PFSK-1 (cell line): Measurements from ENCODE around the gene KANK4.

Experiments
- FOXP2 ChIP-seq: optimal IDR thresholded peaks from 2 replicates; pipeline ENCODE3; 2011; ENCODE audit warnings: borderline replicate concordance, control low read depth, inconsistent platforms; ENCODE audit not compliant: insufficient read depth; ENCODE audit errors: extremely low read length, extremely low read depth
- POLR2AphosphoS5 ChIP-seq: IDR thresholded peaks from 2 replicates; pipeline ENCODE4 v1.6.1; 2012; ENCODE audit warnings: low read depth, mild to moderate bottlenecking, control low read depth, low read length, moderate library complexity
- SIN3A ChIP-seq: IDR thresholded peaks from 2 replicates; pipeline ENCODE4 v1.6.1; 2012; ENCODE audit warnings: mild to moderate bottlenecking, low read length, moderate library complexity, borderline replicate concordance; ENCODE audit not compliant: insufficient read depth
- TAF1 ChIP-seq: IDR thresholded peaks from 2 replicates; pipeline ENCODE4 v1.6.1; 2012; ENCODE audit warnings: low read length, control low read depth, borderline replicate concordance; ENCODE audit not compliant: insufficient read depth
- TF ChIP-seq, protein P1 (sequence below), 2 experiments: IDR thresholded peaks; 2 replicates each; pipeline versions ENCODE4 v1.6.1 to v1.8.0; 2011 to 2012; ENCODE audit warnings: low read depth in 2 of 2, low read length in 2 of 2, control low read depth in 1 of 2, inconsistent platforms in 1 of 2, mild to moderate bottlenecking in 1 of 2, moderate library complexity in 1 of 2; ENCODE audit not compliant: insufficient read depth in 1 of 2

KANK4 gene

DNA sequence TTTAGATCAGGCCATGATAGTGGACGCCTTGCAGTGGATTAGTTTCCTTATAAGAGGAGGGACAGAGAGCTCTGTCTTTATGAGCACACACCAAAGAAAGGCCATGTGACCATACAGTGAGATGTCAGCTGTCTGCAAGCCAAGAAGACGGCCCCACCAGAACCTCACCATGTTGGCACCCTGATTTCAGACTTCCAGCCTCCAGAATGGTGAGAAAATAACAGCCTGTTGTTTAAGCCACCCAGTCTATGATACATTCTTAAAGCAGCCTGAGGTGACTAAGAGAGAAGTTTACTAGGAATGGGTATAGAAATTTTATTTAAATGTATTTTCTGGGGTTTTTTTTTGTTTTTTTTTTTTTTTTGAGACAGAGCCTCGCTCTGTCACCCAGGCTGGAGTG is 95.1 kb downstream of the KANK4 start:
- no peak for TF ChIP-seq FOXP2
- no peak for TF ChIP-seq POLR2AphosphoS5
- no peak for TF ChIP-seq SIN3A
- TF ChIP-seq, protein P1, sequence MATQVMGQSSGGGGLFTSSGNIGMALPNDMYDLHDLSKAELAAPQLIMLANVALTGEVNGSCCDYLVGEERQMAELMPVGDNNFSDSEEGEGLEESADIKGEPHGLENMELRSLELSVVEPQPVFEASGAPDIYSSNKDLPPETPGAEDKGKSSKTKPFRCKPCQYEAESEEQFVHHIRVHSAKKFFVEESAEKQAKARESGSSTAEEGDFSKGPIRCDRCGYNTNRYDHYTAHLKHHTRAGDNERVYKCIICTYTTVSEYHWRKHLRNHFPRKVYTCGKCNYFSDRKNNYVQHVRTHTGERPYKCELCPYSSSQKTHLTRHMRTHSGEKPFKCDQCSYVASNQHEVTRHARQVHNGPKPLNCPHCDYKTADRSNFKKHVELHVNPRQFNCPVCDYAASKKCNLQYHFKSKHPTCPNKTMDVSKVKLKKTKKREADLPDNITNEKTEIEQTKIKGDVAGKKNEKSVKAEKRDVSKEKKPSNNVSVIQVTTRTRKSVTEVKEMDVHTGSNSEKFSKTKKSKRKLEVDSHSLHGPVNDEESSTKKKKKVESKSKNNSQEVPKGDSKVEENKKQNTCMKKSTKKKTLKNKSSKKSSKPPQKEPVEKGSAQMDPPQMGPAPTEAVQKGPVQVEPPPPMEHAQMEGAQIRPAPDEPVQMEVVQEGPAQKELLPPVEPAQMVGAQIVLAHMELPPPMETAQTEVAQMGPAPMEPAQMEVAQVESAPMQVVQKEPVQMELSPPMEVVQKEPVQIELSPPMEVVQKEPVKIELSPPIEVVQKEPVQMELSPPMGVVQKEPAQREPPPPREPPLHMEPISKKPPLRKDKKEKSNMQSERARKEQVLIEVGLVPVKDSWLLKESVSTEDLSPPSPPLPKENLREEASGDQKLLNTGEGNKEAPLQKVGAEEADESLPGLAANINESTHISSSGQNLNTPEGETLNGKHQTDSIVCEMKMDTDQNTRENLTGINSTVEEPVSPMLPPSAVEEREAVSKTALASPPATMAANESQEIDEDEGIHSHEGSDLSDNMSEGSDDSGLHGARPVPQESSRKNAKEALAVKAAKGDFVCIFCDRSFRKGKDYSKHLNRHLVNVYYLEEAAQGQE (IDR thresholded peaks at IDR 0.05; ENCODE audit: insufficient read depth in 1 of 2, low read depth in 2 of 2, low read length in 2 of 2), result no peak
- no peak for TF ChIP-seq TAF1

DNA sequence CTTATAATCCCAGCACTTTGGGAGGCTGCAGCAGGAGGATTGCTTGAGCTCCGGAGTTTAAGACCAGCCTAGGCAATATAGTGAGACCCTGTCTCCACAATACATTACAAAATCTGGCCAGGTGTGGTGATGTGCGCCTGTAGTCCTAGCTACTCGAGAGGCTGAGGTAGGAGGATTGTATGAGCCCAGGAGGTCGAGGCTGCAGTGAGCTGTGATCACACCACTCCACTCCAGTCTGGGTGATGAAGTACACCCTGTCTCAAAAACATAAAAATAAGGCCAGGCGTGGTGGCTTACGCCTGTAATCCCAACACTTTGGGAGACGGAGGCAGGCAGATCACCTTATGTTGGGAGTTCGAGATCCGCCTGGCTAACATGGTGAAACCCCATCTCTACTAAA is 96.9 kb downstream of the KANK4 start:
- TF ChIP-seq SIN3A (no peak), TAF1 (no peak), POLR2AphosphoS5 (no peak), FOXP2 (no peak)
- TF ChIP-seq, protein P1 (IDR thresholded peaks at IDR 0.05; ENCODE audit: insufficient read depth in 1 of 2, low read depth in 2 of 2, low read length in 2 of 2), result no peak

DNA sequence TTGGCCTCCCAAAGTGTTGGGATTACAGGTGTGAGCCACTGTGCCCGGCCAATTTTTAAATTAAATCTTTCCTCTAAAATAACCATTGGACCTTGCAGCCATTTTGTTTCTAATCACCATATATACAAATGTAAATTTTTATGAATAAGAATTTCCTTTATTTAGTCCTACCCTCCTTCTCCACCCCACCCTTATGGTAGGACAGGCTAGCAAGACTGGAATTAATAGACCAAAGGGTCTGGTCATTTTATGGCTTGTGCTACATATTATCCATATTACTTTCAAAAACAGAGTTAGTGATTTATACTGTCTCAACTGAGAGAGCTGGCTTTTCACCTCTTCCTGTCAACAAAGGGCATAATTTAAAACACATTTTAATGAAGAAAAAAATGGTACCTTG is 98.1 kb downstream of the KANK4 start:
- TF ChIP-seq FOXP2, result no peak
- TF ChIP-seq, protein P1 (IDR thresholded peaks at IDR 0.05; ENCODE audit: insufficient read depth in 1 of 2, low read depth in 2 of 2, low read length in 2 of 2), result no peak
- no peak for TF ChIP-seq POLR2AphosphoS5
- no peak for TF ChIP-seq TAF1
- no peak for TF ChIP-seq SIN3A

DNA sequence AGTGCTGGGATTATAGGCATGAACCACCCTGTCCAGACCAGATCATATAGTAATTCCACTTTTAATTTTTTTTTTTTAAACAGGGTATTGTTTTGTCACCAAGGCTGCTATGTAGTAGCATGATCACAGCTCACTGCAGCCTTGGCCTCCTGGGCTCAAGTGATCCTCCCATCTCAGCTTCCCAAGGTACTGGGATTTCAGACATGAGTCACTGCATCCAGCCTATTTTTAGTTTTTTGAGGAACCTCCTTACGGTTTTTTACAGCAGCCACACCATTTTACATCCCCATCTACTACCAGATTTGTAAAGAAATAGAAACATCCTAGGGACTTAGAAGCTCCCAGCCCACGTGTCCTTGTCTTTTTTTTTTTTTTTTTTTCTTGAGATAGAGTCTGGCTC is 100.6 kb downstream of the KANK4 start:
- TF ChIP-seq, protein P1 (IDR thresholded peaks at IDR 0.05; ENCODE audit: insufficient read depth in 1 of 2, low read depth in 2 of 2, low read length in 2 of 2), result no peak
- TF ChIP-seq TAF1 (no peak), SIN3A (no peak), FOXP2 (no peak), POLR2AphosphoS5 (no peak)

DNA sequence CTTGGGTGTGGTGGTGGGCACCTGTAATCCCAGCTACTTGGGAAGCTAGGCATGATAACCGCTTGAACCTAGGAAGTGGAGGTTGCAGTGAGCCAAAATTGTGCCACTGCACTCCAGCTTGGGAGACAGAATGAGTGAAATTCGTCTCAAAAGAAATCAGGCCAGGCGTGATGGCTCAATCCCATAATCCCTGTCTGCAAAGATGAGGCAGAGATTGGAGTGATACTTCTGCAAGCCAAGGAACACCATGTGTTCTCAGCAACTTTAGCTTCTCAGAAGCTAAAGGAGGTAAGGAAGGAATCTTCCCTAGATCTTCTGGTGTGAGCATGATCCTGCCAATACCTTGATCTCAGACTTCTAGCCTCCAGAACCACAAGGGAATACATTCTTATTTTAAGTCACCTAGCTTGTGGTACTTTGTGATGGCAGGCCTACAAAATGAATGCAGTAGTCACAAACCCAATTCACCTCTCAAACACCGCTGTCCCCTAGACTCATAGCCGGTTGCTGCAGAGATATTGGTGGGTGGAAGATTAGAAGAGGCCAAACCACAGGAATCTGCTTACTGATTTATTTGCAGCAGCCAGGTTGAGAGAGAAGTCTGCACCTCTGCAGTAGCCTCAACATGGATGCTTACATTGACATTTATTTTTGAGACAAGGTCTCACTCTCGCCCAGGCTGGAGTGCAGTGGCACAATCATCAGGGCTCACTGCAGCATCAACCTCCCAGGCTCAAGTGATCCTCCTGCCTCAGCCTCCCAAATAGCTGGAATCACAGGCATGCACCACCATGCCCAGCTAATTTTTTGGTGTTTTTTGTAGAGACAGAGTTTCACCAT is 105.9 kb downstream of the KANK4 start:
- TF ChIP-seq FOXP2 (no peak), TAF1 (no peak), SIN3A (no peak), POLR2AphosphoS5 (no peak)
- TF ChIP-seq, protein P1 (IDR thresholded peaks at IDR 0.05; ENCODE audit: insufficient read depth in 1 of 2, low read depth in 2 of 2, low read length in 2 of 2), result no peak
